NCI-H69 (cell line): ENCODE data around the gene NIPA2.
A peak's percentile ranks its signal among the peaks of the same experiment; 100 is the strongest.

Experiments
- DNase-seq: peaks from one replicate; lab custom pipeline; 2025; lab: John Stamatoyannopoulos, UW

Gene NIPA2

GRCh38 chr15:22902981-22903380 is 64.5 kb downstream of the NIPA2 start:
- DNase-seq: no peak

- peak; percentile 4 for DNase-seq
Measured at GRCh38 chr15:22903427-22903826, 65.0 kb downstream of the NIPA2 start.

GRCh38 chr15:22903961-22904534 is 65.6 kb downstream of the NIPA2 start:
- DNase-seq: peak; percentile 88

- DNase-seq: peak; percentile 89
Measured at GRCh38 chr15:22904736-22905135, 66.3 kb downstream of the NIPA2 start.

GRCh38 chr15:22907161-22907950 is 68.9 kb downstream of the NIPA2 start:
- no peak for DNase-seq

- no peak for DNase-seq
Measured at GRCh38 chr15:22908830-22909229, 70.4 kb downstream of the NIPA2 start.

GRCh38 chr15:22911306-22911705 is 72.8 kb downstream of the NIPA2 start:
- no peak for DNase-seq

- no peak for DNase-seq
Measured at GRCh38 chr15:22912256-22912655, 73.8 kb downstream of the NIPA2 start.

GRCh38 chr15:22913646-22914380 is 75.3 kb downstream of the NIPA2 start:
- DNase-seq: no peak

- no peak for DNase-seq
Measured at GRCh38 chr15:22915866-22916515, 77.5 kb downstream of the NIPA2 start.

- no peak for DNase-seq
Measured at GRCh38 chr15:22916606-22917350, 78.3 kb downstream of the NIPA2 start.

- DNase-seq: no peak
Measured at GRCh38 chr15:22917556-22917955, 79.1 kb downstream of the NIPA2 start.
